Measurements from ENCODE around the gene OR2A12.
A peak's percentile ranks its signal among the peaks of the same experiment; 100 is the strongest.
"Not testable (repeated sequence)": the region's sequence is repeated elsewhere in the genome, so short reads cannot be mapped to it uniquely, and the experiment has no call there.

OR2A12 gene

DNA sequence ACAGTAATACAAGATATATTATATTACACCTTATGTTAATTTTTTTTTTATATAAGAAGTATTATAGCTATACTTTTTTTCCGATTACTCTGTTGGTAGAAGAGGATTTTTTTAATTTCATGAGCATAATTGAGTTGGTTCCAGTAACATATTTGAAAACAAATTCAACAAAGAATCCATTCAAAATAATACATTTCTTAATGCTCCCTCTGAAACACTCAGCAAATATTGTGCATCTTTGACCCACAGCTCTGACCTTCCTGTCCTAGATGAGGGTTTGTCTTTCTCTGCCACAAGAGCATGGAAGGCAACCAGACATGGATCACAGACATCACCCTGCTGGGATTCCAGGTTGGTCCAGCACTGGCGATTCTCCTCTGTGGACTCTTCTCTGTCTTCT is 23.2 kb downstream of the OR2A12 start, which contains the start of gene OR2A2:
Gene OR2A2 (plus strand): TSS at position 301 of the 400 bp plus-strand sequence. CDS start 0 bp downstream, at position 301.
- TF ChIP-seq, protein P1, sequence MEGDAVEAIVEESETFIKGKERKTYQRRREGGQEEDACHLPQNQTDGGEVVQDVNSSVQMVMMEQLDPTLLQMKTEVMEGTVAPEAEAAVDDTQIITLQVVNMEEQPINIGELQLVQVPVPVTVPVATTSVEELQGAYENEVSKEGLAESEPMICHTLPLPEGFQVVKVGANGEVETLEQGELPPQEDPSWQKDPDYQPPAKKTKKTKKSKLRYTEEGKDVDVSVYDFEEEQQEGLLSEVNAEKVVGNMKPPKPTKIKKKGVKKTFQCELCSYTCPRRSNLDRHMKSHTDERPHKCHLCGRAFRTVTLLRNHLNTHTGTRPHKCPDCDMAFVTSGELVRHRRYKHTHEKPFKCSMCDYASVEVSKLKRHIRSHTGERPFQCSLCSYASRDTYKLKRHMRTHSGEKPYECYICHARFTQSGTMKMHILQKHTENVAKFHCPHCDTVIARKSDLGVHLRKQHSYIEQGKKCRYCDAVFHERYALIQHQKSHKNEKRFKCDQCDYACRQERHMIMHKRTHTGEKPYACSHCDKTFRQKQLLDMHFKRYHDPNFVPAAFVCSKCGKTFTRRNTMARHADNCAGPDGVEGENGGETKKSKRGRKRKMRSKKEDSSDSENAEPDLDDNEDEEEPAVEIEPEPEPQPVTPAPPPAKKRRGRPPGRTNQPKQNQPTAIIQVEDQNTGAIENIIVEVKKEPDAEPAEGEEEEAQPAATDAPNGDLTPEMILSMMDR (IDR thresholded peaks at IDR 0.05; ENCODE audit: low read depth, low read length, missing control alignments): no peak
- no peak within 1 kb of the TSS for H3K4me3 ChIP-seq (ENCODE audit: low read depth, low read length)
- DNase-seq (ENCODE audit: low read depth): no peak
- in situ Hi-C loops (cut with HindIII; ENCODE audit: low sequenced_read_pairs): no loop called here

DNA sequence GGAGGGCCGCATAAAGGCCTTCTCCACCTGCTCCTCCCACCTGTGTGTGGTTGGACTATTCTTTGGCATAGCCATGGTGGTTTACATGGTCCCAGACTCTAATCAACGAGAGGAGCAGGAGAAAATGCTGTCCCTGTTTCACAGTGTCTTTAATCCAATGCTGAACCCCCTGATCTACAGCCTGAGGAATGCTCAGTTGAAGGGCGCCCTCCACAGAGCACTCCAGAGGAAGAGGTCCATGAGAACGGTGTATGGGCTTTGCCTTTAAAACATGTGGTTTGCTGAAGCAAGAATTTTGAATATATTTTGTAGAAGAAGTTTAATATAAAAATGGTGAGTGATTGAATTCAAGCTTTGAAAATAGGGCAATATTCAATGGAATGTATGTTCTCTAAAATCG is 24.2 kb downstream of the OR2A12 start:
- DNase-seq (ENCODE audit: low read depth): no peak
- TF ChIP-seq, protein P1 (IDR thresholded peaks at IDR 0.05; ENCODE audit: low read depth, low read length, missing control alignments): no peak
- H3K4me3 ChIP-seq (ENCODE audit: low read depth, low read length): no peak overlapping the region
- in situ Hi-C loops (cut with HindIII; ENCODE audit: low sequenced_read_pairs): no loop called here

DNA sequence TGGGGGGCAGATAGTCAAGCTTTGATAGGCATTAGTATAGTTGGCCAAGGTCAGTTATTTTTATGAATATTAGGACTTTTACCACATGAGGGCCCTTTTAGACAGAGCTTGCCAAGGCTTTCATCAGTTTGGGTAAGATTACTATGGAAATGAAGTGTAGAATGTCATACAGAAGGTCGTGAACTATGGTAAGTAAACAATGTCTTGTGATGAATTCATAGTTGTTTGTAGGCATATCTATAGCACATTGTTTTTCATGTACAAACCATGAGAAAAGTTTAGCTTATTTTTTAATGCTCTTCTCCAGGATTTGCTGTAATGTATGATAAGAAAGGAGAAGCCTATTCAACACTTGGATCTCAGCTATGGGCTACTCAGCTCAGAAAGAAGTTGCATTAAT is 27.6 kb downstream of the OR2A12 start:
- in situ Hi-C loops (cut with HindIII; ENCODE audit: low sequenced_read_pairs): no loop called here
- TF ChIP-seq, protein P1 (IDR thresholded peaks at IDR 0.05; ENCODE audit: low read depth, low read length, missing control alignments): no peak
- DNase-seq (ENCODE audit: low read depth): no peak
- no peak overlapping the region for H3K4me3 ChIP-seq (ENCODE audit: low read depth, low read length)

DNA sequence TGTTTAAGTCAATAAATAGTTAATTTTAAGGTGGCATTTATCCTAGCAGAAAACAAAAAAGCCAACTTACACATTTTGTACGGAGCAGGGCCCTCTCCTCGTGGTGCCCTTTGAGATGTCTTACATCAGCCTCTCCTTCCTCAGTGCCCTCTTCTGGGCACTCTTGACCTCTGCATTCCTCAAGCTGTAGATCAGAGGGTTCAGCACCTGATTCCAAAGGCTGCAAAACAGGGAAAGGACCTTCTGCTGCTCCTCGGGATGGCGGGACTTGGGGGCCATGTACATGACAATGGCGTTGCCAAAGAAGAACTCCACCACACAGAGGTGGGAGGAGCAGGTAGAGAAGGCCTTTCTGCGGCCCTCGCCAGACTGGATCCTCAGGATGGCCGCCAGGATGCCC is 32.3 kb downstream of the OR2A12 start:
- in situ Hi-C loops (cut with HindIII; ENCODE audit: low sequenced_read_pairs): no loop called here
- H3K4me3 ChIP-seq (ENCODE audit: low read depth, low read length): no peak overlapping the region
- TF ChIP-seq, protein P1 (IDR thresholded peaks at IDR 0.05; ENCODE audit: low read depth, low read length, missing control alignments): no peak

DNA sequence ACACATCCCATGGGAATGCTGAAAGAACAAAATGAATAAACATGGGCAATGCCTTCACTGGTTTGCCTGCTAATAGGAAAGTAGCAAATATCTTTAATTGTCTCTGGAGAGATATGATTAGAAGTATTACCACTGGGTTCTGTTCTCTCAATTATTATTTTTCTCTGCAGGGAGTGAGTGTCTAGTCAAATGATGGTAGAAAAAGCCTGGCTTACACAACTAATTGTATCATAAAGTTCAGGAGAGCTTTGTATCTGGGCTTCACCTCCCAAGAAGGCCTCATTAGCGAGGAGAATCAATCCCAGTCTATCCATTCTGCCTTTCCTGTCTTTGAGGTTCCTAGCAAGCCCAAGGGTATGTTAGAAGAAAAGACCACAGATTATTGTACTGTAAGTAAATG is 36.8 kb downstream of the OR2A12 start, which contains the start of gene OR2A14:
Gene OR2A14 (plus strand): TSS at position 301 of the 400 bp plus-strand sequence. CDS start 5,937 bp downstream, outside the sequence.
- TF ChIP-seq, protein P1 (IDR thresholded peaks at IDR 0.05; ENCODE audit: low read depth, low read length, missing control alignments): no peak
- no peak within 1 kb of the TSS for H3K4me3 ChIP-seq (ENCODE audit: low read depth, low read length)
- in situ Hi-C loops (cut with HindIII; ENCODE audit: low sequenced_read_pairs): no loop called here
- no peak for DNase-seq (ENCODE audit: low read depth)

More for the DNA sequence above, 32.3 kb downstream of the OR2A12 start:
- no peak for DNase-seq (ENCODE audit: low read depth)

DNA sequence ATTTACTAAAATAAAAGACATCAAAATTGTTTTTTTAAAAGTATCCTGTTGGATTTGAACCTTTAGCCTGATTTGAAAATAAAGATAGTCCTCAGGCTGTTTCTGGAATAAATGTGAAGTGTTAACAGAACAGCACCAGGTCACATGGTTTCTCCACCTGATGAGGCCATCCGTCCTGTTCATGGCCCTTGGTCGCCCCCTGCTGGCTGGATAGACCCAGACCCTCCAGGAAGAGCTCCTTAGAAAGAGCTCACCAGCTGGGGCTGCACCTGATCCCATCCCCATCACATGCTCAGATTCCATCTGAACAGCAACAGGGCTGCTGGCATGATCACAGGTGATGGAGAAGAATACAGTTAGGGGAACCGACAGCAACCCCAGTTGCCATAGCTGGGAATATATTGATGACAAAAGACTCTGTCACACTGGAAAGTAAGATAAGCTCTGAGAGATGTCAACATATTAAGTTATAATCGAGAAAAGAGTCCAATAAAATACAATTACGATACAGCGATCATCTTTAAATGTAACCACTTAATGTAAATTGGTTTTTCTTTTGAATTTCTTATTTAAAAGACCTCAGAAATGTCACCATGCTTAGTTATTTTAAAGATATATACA is 41.7 kb downstream of the OR2A12 start:
- TF ChIP-seq, protein P1 (IDR thresholded peaks at IDR 0.05; ENCODE audit: low read depth, low read length, missing control alignments): peak; percentile 88
- H3K4me3 ChIP-seq (ENCODE audit: low read depth, low read length): no peak overlapping the region
- in situ Hi-C loops (cut with HindIII; ENCODE audit: low sequenced_read_pairs): no loop called here
- peak; percentile 54 for DNase-seq (ENCODE audit: low read depth)

DNA sequence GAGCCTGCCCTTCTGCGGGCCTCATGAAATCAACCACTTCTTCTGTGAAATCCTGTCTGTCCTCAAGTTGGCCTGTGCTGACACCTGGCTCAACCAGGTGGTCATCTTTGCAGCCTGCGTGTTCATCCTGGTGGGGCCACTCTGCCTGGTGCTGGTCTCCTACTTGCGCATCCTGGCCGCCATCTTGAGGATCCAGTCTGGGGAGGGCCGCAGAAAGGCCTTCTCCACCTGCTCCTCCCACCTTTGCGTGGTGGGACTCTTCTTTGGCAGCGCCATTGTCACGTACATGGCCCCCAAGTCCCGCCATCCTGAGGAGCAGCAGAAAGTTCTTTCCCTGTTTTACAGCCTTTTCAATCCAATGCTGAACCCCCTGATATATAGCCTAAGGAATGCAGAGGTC is 43.5 kb downstream of the OR2A12 start:
- DNase-seq (ENCODE audit: low read depth); in situ Hi-C loops (cut with HindIII; ENCODE audit: low sequenced_read_pairs); H3K4me3 ChIP-seq (ENCODE audit: low read depth, low read length): not testable (repeated sequence)

All from astrocyte of the cerebellum (primary cell).